Fibroblast of peridontal ligament (primary cell): ENCODE measurements around the gene TMEM266.
A peak's percentile ranks its signal among the peaks of the same experiment; 100 is the strongest.
"Not testable (repeated sequence)": the region's sequence is repeated elsewhere in the genome, so short reads cannot be mapped to it uniquely, and the experiment has no call there.

Experiments
- DNase-seq: peaks from one replicate; pipeline ENCODE4 v3.0.0-alpha.2; 2010; ENCODE audit errors: extremely low read depth

Gene TMEM266, protein sequence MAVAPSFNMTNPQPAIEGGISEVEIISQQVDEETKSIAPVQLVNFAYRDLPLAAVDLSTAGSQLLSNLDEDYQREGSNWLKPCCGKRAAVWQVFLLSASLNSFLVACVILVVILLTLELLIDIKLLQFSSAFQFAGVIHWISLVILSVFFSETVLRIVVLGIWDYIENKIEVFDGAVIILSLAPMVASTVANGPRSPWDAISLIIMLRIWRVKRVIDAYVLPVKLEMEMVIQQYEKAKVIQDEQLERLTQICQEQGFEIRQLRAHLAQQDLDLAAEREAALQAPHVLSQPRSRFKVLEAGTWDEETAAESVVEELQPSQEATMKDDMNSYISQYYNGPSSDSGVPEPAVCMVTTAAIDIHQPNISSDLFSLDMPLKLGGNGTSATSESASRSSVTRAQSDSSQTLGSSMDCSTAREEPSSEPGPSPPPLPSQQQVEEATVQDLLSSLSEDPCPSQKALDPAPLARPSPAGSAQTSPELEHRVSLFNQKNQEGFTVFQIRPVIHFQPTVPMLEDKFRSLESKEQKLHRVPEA

DNA sequence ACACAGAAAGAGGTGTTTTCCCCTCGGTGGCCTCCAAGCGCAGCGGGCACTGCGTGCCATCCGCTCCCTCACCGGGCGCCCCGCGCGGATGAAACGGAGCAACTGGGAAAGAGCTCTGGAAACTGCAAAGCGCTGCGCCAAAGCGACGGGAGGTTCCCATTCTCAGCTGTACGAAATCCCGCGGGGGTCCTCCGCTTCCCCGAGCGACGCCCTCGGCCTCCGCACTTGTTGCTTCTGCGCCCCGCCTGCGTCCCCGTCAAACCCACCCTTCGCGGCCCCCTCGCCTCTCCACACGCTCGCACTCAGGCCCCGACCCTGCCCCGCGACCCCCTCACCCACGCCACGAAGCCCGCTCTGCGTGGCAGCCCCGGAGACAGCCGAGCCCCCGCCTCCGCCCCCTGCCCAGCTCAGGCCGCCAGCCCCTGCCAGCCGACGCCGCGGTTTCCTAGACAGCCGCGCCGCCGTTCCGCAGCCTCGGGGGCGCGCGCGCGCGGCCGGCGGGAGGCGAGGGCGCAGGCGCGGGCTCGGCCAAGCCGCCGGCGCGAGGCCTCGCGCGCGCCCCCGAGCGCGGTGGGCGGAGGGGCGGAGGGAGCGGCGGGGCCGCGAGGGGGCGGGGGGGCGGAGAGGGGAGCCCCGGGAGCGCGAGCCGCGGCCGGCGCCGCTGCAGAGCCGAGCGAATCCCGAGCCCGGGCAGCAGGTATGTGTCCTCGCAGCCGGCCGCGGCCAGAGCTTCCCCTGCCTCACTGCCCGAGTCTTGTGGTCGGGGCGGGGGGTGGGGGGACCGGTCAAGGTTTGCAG is at the start of gene TMEM266:
TSS of gene TMEM266 (plus strand) at position 666 of the 798 bp plus-strand sequence. CDS start 74,279 bp downstream, outside the sequence.
- no peak for DNase-seq

DNA sequence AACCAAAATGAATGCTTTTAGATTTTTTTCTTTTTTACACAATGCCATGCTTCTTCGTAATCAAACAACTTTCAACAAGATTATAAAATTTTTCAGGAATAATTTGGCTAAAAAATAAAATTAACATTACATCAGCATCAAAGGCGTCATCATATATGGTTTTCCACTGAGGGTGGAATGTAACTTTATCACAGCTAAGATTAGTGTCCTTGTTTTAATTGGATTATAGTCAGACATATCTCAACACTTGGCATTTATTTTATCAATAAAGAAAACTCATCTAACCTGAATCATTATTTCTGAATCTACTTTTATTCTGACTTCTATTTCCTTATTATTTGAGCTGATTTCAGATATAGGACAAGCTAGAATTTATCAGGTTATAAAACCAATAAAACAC is 49.2 kb upstream of the TMEM266 start:
- DNase-seq: no peak

DNA sequence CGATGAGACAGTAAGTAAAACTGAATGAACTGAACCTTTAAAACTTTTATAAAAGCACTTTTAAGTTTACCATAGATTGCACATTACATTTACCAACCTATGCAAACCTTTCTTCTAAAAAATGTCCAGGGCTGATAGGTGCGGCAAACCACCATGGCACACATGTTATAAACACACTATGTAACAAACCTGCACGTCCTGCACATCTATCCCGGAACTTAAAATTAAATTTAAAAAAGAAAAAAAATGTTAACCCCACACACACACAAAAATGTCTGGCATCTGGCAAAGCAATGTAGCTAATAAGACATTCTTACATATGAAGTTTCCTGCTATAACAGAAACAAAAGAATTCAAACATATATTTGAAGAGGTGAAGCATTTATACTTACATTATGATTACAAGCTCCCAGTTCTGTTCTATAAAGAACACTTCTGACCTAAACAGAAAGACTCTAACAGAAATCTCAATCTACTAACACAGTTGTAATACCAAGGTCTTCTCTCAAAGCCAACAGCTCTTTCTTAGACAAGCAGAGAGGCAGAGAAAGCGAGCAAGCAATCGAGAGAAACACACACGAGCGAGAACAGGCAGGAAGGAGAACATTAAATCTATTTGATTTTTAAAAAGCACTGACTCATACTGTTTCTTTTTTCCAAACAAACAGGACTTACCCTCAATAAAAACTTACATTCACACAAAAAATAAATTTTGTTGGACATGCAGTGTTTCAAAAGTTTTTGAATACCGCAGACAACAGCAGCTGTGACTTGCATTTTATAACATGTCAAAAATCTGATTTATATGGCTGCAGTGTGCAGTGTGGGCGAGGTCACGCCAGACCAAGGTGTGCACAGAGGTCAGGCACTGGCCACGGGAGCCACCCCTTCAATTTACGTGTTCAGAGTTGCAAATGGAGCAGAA is 47.9 kb upstream of the TMEM266 start, which contains the start of gene NRG4:
TSS of gene NRG4 (minus strand) at position 798 of the 925 bp plus-strand sequence. CDS start 1,194 bp downstream, outside the sequence.
- peak; percentile 7 for DNase-seq

DNA sequence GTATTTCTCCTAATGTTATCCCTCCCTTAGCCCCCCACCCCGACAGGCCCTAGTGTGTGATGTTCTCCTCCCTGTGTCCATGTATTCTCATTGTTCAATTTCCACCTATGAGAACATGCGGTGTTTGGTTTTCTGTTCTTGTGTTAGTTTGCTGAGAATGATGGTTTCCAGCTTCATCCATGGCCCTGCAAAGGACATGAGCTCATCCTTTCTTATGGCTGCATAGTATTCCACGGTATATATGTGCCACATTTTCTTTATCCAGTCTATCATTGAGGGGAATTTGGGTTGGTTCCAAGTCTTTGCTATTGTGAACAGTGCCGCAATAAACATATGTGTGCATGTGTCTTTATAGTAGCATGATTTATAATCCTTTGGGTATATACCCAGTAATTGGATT is 46.3 kb upstream of the TMEM266 start:
- DNase-seq: not testable (repeated sequence)

DNA sequence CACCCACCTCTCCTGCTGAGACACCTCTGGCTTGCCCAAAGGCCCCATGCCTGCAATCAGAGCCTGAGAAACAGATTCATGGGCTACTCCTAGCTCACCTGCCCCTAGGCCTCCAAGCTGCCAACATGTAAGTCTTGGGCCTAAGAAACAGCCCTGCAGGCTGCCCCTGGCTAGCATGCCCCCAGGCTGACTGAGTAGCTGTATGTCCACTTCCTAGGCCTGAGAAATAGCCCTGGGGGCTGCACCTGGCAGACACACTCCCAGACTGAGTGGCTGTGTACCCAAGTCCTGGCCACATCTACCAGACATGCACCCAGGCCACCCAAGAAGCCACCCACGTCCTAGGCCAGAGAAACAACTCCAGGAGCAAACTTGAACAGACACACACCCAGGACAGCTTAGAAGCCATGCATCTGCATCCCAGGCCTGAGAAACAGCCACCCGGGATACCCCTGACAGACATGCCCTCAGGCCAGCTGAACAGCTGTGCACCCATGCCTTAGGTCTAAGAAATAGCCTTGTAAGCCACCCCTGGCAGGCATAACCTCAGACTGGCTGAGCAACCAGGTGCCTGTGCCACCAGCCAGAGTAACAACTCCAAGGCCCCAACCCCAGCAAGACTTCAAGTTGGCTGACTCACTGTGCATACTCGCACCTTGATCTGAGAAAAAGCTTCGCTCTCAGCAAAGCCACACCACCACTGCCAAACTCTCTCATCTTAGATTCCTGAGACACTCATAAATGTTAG is 35.6 kb upstream of the TMEM266 start:
- DNase-seq: no peak

DNA sequence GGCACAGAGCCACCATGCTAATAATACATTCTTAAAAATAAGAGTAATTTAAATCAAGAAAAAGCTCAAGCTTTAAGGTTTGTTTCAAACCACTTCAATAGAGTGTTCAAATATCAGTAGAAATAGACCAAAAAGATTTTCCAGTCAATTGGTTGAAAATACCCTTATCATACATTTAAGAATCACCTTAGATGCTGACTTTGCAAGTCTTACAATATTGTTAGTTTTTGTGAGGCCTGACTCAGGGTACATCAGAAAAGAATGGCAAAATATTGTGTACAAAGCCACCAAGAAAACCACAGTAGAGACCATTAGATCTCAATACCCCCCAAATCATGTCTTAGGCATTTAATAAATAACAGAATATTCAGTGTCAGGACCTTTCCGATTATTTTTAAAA is 27.7 kb upstream of the TMEM266 start:
- no peak for DNase-seq

DNA sequence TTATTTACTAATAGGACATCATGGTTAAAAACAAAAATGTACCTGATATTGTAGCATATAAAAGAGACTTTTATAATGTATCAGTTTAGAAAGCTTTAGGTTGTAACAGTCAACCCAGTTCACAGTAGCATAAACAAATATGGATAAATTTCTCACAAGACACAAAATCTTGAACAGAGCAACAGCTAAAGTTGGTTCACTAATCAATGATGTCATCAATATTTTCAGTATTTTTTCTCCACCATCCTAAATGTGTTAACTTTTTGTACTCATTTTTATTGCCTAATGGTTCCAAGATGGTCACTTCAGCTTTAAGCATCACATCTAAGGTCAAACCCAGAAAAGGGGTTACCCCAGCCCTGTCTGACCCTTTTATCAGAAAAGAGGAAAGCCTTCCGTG is 26.3 kb upstream of the TMEM266 start:
- no peak for DNase-seq

DNA sequence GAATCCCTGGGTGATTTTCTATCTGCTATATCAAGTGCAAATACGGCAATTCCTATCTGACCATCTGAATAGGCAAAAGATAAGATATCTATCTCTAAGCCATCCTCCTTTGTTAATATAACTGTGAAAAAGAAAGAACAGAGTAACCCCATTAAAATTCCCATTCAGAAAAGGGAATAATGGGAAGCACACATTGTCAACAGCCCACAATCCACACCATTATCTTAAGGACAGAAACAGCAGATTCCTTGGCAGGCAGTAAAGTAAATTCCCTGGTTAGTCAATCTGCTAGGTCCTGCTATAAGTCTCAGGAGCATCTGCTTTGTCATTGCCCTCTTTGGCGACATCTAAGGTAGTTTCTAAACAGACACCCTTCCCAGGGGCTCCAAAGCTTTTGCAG is 25.7 kb upstream of the TMEM266 start:
- DNase-seq: no peak

DNA sequence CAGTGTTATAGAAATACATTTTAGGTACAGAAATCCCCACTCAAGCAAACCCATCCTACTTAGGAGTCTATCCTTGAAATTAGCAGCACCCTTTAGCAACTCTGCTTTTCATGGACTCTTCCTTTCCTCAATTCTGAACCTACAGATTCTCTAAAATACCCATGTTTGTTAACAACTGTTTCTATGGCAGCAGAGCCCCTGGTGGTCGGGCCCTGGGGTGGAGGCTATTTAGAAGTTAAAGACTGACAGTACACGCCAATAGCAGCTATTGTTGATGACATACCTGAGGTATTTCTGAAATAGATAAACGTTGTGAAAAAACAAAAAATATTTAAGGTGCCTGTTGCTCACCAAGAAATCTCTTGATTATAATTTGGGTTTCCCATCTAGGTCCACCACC is 24.2 kb upstream of the TMEM266 start:
- DNase-seq: no peak

DNA sequence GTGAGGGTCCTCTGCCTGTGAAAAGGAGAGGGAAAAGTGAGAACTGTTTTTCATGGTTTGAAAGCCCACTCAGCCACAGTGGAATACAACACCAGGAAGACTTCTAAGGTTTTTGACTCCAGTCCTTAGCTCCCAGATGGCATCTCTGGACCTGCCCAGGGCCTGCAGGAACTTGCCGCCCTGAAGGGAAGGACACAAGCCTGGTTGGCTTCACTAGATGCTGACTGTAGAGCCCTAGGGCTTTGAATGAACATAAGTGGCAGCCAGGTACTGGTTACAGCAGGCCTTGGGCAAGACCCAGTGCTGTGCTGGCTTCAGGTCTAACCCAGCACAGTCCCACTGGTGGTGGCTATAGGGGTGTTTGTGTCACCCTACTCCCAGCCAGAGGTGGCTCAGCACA is 21.3 kb upstream of the TMEM266 start:
- DNase-seq: no peak

DNA sequence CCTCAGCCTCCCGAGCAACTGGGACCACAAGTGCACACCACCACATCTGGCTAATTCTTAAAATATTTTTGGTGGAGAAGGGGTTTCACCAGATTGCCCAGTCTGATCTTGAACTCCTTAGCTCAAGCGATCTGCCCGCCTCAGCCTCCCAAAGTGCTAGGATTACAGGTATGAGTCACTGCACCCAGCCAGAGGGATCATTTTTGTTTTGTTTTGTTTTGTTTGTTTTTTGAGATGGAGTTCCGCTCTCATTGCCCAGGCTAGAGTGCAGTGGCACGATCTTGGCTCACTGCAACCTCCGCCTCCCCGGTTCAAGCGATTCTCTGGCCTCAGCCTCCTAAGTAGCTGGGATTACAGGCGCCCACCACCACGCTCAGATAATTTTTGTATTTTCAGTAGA is 5.6 kb upstream of the TMEM266 start:
- DNase-seq: not testable (repeated sequence)

DNA sequence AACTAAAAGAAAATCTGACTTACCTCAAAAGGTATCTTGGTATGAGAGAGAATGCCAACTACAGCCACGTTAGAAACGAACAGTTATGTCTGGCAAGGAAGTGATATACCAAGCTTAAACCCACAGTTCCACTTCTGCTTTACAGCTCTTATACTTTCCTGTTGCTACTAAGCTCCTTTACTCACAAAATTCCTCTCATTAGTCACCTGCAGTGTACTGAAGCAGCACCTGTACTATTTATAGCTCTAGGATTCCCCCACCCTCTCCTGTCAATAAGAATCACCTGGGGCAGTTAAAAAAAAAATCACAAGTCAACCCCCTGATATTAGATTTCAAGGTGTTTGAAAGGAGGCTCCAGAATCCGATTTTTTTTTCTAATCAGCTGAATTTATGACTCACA is 2.9 kb upstream of the TMEM266 start:
- no peak for DNase-seq

DNA sequence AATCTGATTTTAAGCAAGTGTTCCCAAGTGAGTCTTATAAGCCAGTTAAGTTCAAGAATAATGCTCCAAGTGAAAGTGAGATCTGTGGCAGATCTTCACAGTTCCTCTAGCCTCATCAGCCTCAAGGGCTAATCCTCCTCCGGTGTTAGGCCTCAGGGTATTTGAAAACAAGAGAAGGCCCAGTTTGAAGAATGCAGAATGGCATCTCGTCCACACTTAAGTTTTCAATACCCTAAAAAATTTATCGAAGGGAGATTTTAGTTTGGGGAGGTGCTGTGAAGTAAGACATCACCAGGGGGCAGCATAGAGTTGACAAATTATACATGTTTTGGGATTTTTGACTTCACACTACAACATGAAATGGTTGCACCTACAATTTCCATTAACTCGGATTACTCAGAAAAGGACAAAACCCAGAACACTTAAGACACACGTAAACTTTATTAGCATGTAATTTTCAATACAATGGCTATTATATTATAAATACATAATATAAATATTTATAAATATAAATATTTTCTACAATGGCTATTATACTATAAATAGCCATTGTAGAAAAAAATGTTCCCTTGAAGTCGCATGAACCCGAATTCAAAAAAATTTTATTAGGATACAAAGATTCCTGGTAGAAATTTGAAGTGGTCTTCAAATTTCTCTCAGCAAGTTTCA is 2.3 kb upstream of the TMEM266 start:
- peak; percentile 68 for DNase-seq

DNA sequence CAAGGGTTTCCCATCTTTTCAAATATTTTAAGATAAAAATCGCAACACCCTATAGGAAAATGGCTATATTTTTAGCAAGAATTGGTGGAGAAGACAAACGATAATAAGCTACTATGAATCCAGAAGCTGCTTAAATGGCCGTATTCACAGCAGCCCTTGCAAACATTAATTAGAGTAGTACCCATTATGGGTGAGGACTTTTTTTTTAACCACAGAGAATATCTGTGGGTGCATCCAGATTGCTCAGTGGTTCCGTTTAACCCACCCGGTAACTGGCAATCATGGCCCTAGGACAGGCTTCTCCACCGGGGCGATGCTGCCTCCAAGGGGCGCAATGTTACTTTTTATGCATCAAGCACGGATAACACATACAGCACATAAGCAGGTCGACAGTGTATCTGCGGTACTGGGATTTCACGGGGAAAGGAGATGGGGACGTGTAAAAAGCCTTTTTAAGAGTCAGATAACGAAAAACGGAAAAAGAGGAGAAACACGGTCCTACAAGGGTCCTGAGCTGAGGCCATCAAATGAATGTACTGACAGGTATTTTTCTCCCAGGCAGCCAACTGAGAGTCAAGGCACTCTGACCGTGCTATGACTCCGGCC is 968 bp upstream of the TMEM266 start:
- no peak for DNase-seq

DNA sequence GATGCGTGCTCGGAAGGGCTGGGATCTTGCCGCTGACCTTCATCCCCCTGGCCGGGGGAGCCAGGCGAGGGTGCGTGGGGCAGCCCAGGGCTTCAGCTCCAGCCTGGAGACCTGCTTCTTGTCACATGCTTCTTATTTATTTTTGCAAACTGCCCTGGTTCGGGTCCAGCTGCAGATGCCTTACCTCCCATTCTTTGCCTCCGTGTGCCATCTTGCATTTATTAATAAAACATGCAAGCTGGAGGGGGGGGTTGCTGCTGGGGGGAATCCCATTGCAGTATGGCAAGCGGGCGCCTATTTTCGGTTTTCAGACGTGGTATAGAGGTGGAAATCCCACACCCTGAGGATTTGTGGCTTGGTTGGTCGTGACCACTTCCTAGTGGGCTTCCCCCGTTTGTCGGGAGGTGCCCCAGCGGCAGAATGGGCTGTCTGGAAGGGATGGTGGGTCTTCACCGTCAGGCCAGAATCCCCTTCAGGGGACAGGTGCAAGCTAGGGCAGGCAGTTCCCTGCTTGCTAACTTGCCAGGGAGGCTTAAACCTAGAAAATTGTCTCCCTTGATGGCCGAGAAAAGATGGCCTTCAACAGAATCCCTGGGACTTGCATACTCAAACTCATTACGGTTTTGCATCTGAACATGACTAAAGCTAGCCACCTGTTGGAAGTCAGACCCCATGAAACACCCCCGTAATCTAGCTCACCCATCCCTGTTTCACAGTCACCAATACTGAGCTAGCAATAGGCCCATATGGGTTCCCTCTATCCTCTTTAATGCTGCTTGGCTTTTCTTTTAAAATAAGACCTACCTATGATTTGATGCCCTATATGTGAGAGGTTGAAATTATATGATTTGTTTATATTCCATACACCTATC is 569 bp downstream of the TMEM266 start:
- DNase-seq: no peak

DNA sequence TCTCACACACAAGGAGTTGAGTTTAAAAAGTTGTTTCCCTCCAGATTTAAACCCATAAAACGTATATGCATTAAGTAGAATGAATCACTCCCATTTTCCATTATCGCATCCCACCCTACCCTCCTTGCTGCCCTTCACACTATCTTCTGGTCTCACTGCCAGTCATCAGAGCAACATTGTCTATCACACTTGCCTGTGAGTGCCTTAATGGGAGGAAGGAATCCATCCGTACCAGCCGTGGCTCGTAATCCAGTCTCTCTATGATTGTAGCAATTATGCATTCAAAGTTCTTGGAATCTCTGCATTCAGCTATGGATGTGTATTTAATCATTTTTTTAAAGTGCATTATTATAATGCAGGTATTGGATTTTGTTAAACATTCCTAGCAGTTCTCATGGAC is 1.9 kb downstream of the TMEM266 start:
- DNase-seq: no peak

DNA sequence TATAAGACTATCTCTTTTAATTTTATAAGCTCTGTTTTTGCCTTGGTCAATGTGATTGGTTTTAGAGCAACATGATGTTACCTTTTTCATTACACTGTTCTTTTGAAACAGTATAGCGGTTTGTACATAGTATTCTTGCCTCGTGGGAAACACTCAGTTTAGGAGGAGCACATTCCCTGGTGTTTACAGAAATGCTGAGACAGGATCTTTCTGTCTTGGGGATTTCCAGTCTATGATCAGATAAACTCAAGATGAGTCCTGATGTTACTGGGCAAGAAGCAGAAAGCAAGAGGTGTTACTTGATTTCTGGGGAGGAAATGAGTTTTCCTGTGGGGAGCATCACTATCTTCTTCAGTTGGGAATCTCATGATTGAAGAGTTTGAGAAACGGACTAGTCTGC is 2.5 kb downstream of the TMEM266 start:
- no peak for DNase-seq

DNA sequence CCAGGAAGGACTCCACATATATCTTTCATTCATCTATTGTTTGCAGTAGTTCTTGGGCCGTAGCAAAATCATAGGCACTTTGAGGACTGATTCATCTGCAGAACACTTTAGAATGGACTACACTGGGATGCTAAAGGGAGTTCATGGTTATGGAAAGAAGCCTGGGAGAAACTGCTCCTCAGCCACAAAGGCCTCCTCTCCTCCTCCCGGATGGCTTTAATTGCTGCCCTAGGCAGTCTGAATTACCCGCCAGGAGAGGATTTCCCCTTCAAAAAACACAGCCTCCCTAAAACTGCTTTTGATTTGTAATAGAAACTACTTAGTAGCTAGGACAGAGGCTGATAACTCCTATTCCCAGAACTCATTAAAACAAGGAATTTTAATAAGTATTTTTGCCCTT is 4.6 kb downstream of the TMEM266 start:
- no peak for DNase-seq

DNA sequence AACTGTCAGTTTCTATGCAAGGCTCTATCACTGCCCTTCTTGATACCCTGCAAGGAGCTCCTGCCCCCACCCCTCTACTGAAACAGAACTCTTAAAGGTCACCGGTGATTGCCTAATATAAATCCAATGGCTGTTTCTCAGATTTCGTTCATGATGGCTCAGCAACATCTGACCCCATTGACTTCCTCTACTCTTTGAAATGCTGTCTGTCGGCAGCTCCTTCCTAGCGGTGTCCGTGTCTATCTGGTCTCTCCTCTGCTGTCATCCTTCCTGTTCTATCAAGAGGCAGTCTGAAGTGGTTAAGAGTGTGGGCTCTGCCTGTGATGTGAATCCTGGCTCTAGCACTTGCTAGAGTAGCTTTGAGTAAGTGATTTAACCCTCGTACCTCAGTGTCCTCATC is 5.5 kb downstream of the TMEM266 start:
- no peak for DNase-seq
